Activated CD8-positive, alpha-beta T cell treated with anti-CD3 and anti-CD28 coated beads for 36 hours (primary cell): ENCODE measurements around the gene COX6B2. TPM values are rescaled to one million over a fixed set of nuclear protein-coding genes. Genes with fewer than 3 reads are reported as not detected.

Experiments
- ATAC-seq: fragments of 200-7000 bp; cut with Tn5 transposase; one replicate; pipeline ENCODE4 v1.10.0; 2021; ENCODE audit warnings: mild to moderate bottlenecking, moderate library complexity
- CTCF ChIA-PET: fragments of 350-600 bp; sonication (Branson Sonifier 250); formaldehyde crosslinking; loops from one replicate; lab custom pipeline; 2021; ENCODE audit warnings: antibody characterized with exemption; lab: Charles Lee
- POLR2A ChIA-PET: fragments of 350-600 bp; sonication (Branson Sonifier 250); formaldehyde crosslinking; loops from one replicate; lab custom pipeline; 2021; ENCODE audit warnings: antibody characterized with exemption; lab: Charles Lee
- DNase-seq: peaks from one replicate; pipeline ENCODE4 v3.0.0-alpha.2; 2020
- H3K27ac Mint-ChIP-seq: one replicate; pipeline ENCODE4 v1.8.0; 2021; ENCODE audit warnings: mild to moderate bottlenecking, mixed read lengths
- H3K27me3 Mint-ChIP-seq: one replicate; pipeline ENCODE4 v1.8.0; 2021; ENCODE audit warnings: mixed read lengths
- H3K36me3 Mint-ChIP-seq: one replicate; pipeline ENCODE4 v1.8.0; 2021; ENCODE audit warnings: low read depth, mixed read lengths
- H3K4me1 Mint-ChIP-seq: one replicate; pipeline ENCODE4 v1.8.0; 2021; ENCODE audit warnings: low read depth, mixed read lengths
- H3K4me3 Mint-ChIP-seq: one replicate; pipeline ENCODE4 v1.8.0; 2021; ENCODE audit warnings: mild to moderate bottlenecking, moderate library complexity, mixed read lengths
- H3K9me3 Mint-ChIP-seq: one replicate; pipeline ENCODE4 v1.8.0; 2021; ENCODE audit warnings: mixed read lengths
- intact Hi-C: fragments of 100-400 bp; cut with micrococcal nuclease; formaldehyde crosslinking; loops from one replicate; pipeline ENCODE4 v1.10.0; 2022
- total RNA-seq, 2 experiments: library from RNA; stranded (reverse); gene quantifications; one replicate each; pipeline ENCODE4 v1.2.3, GENCODE V29; 2021
- TF ChIP-seq, protein P1 (sequence below): fragments of 200-600 bp; IDR thresholded peaks from one replicate; pipeline ENCODE4 v1.8.0; 2022; ENCODE audit warnings: antibody characterized with exemption, mild to moderate bottlenecking

Gene COX6B2
- total RNA-seq, 2 experiments from 2014 or later = not detected

DNA sequence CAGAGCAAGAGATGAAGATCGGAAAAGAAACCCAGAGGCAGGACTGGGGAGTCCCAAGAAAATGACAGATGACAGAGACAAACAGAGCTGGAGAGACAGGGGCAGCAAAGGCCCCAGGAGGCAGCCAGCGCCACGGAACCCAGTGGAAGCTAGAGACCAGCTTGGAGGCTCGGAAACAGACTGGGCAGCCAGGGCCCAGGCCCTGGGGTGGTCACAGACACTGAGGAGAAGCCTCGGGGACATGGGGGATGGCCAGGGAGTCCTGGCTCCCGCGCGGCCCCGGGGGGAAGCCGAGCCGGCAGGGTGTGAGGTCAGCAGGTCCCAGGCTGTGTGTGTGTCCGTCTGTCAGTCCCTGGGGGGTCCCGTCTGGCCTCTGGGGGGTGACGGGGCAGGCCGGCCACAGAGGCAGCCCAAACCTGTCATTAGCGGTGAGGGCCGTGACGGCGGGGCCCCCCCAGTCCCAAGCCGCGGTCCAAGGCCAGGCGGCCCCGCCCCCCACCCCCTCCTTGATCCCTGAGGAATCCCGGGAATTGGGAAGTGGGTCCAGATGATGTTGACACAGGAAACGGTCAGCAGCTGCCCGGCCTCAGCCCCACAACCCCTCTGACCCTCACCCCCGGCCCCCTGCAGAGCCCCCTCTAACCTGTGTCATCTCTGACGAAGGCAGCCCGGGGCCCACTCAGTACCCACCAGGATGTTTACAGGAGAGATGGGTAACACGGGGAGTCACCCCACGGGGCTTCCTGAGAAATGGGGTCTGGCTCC is 19.7 kb upstream of the COX6B2 start:
- peaks cover 33% of the 10 kb centered on the region for H3K27me3 Mint-ChIP-seq
- ATAC-seq (no peak), DNase-seq (no peak)
- H3K36me3 Mint-ChIP-seq = no peaks in the 10 kb centered on the region
- CTCF ChIA-PET = no interaction called here
- intact Hi-C loops = no loop called here
- POLR2A ChIA-PET = interaction anchor here (1.0 to 8.1 kb wide), 2 partner anchors 9 to 92 kb away, joined by 4 to 37 read pairs; partner anchors contain the start of gene TMEM238
- H3K9me3 Mint-ChIP-seq = no peaks in the 10 kb centered on the region
- TF ChIP-seq, protein P1, sequence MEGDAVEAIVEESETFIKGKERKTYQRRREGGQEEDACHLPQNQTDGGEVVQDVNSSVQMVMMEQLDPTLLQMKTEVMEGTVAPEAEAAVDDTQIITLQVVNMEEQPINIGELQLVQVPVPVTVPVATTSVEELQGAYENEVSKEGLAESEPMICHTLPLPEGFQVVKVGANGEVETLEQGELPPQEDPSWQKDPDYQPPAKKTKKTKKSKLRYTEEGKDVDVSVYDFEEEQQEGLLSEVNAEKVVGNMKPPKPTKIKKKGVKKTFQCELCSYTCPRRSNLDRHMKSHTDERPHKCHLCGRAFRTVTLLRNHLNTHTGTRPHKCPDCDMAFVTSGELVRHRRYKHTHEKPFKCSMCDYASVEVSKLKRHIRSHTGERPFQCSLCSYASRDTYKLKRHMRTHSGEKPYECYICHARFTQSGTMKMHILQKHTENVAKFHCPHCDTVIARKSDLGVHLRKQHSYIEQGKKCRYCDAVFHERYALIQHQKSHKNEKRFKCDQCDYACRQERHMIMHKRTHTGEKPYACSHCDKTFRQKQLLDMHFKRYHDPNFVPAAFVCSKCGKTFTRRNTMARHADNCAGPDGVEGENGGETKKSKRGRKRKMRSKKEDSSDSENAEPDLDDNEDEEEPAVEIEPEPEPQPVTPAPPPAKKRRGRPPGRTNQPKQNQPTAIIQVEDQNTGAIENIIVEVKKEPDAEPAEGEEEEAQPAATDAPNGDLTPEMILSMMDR = no peak
- peaks cover 13% of the 10 kb centered on the region for H3K4me1 Mint-ChIP-seq
- no peak overlapping the region for H3K27ac Mint-ChIP-seq
- H3K4me3 Mint-ChIP-seq = no peak overlapping the region

DNA sequence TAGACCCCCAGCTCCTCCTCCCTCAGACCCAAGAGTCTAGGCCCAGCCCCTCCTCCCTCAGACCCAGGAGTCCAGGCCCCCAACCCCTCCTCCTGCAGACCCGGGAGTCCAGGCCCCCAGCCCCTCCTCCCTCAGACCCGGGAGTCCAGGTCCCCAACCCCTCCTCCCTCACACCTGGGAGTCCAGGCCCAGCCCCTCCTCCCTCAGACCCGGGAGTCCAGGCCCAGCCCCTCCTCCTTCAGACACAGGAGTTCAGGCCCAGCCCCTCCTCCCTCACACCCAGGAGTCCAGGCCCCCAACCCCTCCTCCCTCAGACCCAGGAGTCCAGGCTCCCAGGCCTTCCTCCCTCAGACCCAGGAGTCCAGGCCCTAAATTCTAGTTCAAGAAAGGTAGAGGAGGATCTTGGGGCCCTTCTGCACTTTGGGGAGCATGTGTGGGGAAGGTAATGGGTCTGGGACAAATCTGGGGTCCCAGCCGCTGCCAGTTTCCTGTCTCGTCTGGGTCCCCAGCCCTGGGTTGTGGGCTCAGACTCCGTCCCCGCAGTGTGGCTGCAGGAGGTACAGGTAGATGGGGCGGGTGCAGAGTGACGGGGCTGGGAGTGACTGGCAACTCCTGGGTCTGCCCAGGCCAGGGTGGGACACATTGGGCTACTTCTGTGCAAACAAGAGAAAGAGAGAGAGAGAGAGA is 18.9 kb upstream of the COX6B2 start:
- POLR2A ChIA-PET = interaction anchor here (0.7 to 8.1 kb wide), 3 partner anchors 10 to 73 kb away, joined by 3 to 37 read pairs (median 4); partner anchors contain the start of gene TMEM238
- CTCF ChIA-PET = interaction anchor here (1.8 kb wide), 1 partner anchor 72 kb away, joined by 7 read pairs; no protein-coding TSS in a partner anchor
- H3K4me1 Mint-ChIP-seq = peaks cover 13% of the 10 kb centered on the region
- no peak overlapping the region for H3K27ac Mint-ChIP-seq
- intact Hi-C loops = no loop called here
- no peaks in the 10 kb centered on the region for H3K36me3 Mint-ChIP-seq
- no peak overlapping the region for H3K4me3 Mint-ChIP-seq
- DNase-seq (no peak), ATAC-seq (no peak)
- H3K9me3 Mint-ChIP-seq = no peaks in the 10 kb centered on the region
- H3K27me3 Mint-ChIP-seq = peaks cover 37% of the 10 kb centered on the region
- TF ChIP-seq, protein P1 = no peak

DNA sequence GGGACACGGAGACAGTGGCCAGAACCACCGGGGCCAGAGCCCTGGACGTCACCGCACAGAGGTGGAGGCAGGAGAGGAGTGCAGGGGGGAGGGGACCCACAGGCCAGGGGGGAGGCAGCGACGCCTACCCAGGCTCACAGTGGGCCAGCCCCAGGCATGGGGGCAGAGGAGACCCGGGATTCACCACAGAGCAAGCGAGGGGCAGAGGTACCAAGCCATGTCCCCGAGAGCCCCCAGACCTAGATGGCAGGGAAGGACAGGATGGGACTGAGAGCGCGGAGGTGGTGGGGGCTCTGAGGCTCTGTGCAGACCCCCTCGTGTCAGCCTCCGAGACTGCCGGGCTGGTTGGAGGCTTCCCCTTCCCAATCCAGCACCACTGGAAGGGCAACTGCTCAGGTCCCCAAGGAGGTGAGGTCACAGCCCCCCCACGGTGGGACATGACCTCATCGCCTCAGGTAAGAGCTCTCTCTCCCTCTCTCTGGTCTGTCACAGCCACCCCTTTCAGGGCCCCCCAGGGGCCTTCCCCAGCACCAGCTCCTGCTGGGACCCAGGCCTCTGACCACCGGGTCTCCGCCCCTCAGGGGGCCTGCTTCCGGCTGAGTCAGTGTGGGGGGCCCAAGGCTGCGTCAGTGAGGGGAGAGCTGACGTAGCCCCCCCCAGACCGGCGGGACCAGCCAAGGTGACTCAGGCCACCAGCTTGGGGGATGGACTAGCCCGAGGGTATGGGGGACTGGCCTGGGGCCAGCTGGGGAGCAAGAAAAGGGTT is 18.0 kb upstream of the COX6B2 start:
- Mint-ChIP-seq H3K27me3 (peaks cover 43% of the 10 kb centered on the region), H3K4me1 (peaks cover 13% of the 10 kb centered on the region), H3K9me3 (no peaks in the 10 kb centered on the region), H3K4me3 (no peak overlapping the region), H3K36me3 (no peaks in the 10 kb centered on the region), H3K27ac (no peak overlapping the region)
- DNase-seq (peak; percentile 81), ATAC-seq (peak; percentile 76)
- CTCF ChIA-PET = interaction anchor here (1.2 to 1.8 kb wide), 2 partner anchors 10 to 71 kb away, joined by 3 to 7 read pairs; no protein-coding TSS in a partner anchor
- intact Hi-C loops = no loop called here
- POLR2A ChIA-PET = interaction anchor here (0.7 to 8.1 kb wide), 3 partner anchors 11 to 20 kb away, joined by 3 to 37 read pairs (median 3); partner anchors contain the start of gene TMEM238
- TF ChIP-seq, protein P1 = no peak

DNA sequence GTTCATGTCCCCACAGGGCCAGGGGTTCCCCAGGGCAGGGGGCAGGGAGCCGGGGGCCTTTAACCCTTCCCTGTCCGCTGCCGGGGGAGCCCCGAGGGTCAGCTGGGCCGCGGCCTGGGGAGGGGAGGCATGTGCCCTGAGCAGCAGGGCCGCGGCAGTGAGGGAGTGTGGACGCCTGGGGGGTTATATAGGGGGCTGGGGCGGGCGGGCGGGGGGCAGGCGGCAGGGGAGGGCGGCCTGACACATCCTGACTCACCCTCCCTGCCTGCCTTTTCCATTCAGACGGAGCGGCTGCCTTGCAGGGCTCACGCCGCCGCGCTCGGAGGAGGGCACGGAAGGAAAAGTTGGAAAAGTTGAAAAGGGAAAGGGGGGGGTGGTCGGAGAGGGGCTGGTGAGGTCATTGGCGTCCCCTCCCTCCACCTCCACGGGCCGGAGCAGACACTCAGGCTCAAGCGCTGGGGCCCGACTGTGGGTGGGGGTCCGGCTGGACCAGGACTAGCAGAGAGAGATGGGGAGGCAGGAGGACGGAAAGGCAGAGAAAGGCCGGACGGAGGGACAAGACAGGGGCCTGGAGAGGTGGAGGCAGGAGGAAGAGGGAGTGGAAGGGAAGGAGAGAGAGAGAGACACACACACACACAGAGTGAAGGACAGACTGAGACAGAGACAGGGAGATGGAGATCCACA is 15.9 kb upstream of the COX6B2 start, which contains the start of gene IL11:
TSS of gene IL11 (minus strand) at position 159 of the 684 bp plus-strand sequence. CDS start at position 6, 153 bp downstream.
- Mint-ChIP-seq H3K27me3 (peaks cover 45% of the 10 kb centered on the region), H3K4me1 (peaks cover 15% of the 10 kb centered on the region), H3K4me3 (peak within 1 kb of the TSS; percentile 57), H3K9me3 (no peaks in the 10 kb centered on the region), H3K36me3 (no peaks in the 10 kb centered on the region), H3K27ac (no peak within 1 kb of the TSS)
- no peak for DNase-seq
- intact Hi-C loops = no loop called here
- POLR2A ChIA-PET = interaction anchor here (0.7 to 8.1 kb wide), 3 partner anchors 13 to 39 kb away, joined by 3 to 37 read pairs (median 4); partner anchors contain the start of genes TMEM238 and UBE2S
- ATAC-seq = no peak
- CTCF ChIA-PET = no interaction called here
- TF ChIP-seq, protein P1 = no peak
